ENCODE data around the gene GYPE.
"Not testable (repeated sequence)": the region's sequence is repeated elsewhere in the genome, so short reads cannot be mapped to it uniquely, and the experiment has no call there.

GYPE gene

DNA sequence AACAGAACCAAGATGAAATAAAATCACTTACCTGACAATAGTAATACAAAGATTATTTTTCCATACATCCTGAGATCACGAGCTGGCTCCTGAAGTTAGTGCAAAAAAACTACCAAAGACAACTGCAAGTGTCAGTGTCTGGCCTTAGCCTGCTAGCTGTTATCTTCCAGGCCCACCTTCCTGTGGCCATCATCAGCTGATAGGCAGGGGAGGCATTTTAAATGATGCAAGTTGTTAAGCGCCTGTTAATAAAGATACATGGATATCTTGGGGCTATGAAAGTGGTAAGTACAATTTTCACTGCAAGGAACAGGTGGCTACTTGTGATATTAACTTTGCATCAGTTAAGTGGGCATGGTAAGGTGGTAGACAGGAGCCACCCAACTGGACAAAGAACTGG lies at the start of gene GYPE:
GYPE (minus strand) TSS at position 120 of the 400 bp plus-strand sequence; CDS start at position 68, 52 bp downstream.
- not testable (repeated sequence) for H3K36me3 Mint-ChIP-seq, H3K9me3 Mint-ChIP-seq, H3K27me3 Mint-ChIP-seq, H3K4me3 Mint-ChIP-seq
- Mint-ChIP-seq H3K27ac (peak within 1 kb of the TSS; percentile 19), H3K4me1 (peaks cover 15% of the 10 kb centered on the region)

- H3K27me3 Mint-ChIP-seq, H3K4me3 Mint-ChIP-seq, H3K4me1 Mint-ChIP-seq, H3K27ac Mint-ChIP-seq, H3K9me3 Mint-ChIP-seq, H3K36me3 Mint-ChIP-seq: not testable (repeated sequence)
Observed at GRCh38 chr4:143951458-143951972, 46.2 kb upstream of the GYPE start.

DNA sequence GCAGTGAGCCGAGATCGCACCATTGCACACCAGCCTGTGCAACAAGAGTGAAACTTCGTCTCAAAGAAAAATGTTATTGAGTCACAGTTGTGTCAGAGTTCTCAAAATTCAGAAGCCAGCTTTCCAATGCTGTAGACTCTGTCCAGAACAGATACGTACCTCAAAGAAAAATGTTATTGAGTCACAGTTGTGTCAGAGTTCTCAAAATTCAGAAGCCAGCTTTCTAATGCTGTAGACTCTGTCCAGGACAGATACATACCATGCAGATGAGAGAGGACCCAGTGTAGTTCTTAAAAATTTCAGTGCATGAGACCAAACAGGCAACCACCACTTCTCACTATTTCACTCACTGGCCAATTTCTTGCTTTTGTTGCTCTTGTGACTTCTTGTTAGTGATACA lies 45.6 kb upstream of the GYPE start:
- H3K27me3 Mint-ChIP-seq, H3K4me1 Mint-ChIP-seq, H3K27ac Mint-ChIP-seq, H3K4me3 Mint-ChIP-seq, H3K36me3 Mint-ChIP-seq, H3K9me3 Mint-ChIP-seq: not testable (repeated sequence)

- H3K27me3 Mint-ChIP-seq = not testable (repeated sequence)
Observed at GRCh38 chr4:143950185-143950584, 44.8 kb upstream of the GYPE start.

DNA sequence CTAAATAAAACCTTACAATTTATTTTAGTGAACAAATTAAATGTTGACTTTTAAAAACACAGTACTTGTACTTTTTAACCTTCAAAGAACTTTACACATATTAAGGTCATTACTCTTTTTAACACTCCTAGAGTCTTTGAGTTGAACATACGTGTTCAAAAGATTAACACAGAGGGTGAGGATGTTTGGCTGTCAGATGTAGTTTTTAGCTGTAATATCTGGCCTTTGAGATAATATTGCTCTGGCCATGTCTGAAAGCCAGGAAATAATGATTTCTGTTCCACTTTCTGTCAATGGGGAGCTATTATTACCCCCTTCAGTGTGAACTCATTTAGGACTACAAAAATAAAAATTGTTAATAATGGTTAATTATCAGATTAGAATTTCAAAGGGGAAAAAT lies 42.1 kb upstream of the GYPE start:
- H3K27ac Mint-ChIP-seq, H3K27me3 Mint-ChIP-seq, H3K4me1 Mint-ChIP-seq: not testable (repeated sequence)

More at GRCh38 chr4:143950185-143950584, 44.8 kb upstream of the GYPE start:
- not testable (repeated sequence) for H3K27ac Mint-ChIP-seq, H3K36me3 Mint-ChIP-seq, H3K9me3 Mint-ChIP-seq, H3K4me1 Mint-ChIP-seq, H3K4me3 Mint-ChIP-seq

DNA sequence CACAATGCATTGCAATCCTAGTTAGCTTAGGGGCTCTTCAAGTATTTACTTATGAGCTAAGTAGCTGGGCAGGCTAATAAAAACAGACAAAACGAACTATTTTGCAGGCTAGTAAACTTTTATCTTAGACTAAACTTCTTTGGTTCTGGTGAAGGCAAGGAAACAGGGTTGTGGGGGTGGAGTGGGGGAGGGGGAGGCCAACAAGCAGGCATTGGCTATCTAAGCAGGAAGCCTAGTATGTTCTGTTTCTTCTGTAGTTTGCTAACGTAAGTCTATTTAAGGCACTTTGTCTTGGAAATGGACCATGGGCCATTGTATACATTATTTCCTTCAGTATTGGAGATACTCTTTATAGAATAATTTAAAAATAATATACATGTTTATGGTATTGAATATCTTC lies 35.3 kb upstream of the GYPE start:
- not testable (repeated sequence) for H3K27ac Mint-ChIP-seq, H3K4me3 Mint-ChIP-seq, H3K9me3 Mint-ChIP-seq, H3K27me3 Mint-ChIP-seq, H3K4me1 Mint-ChIP-seq, H3K36me3 Mint-ChIP-seq

More for the DNA sequence above, 42.1 kb upstream of the GYPE start:
- not testable (repeated sequence) for H3K9me3 Mint-ChIP-seq, H3K4me3 Mint-ChIP-seq, H3K36me3 Mint-ChIP-seq

- no peaks in the 10 kb centered on the region for H3K9me3 Mint-ChIP-seq
- H3K4me1 Mint-ChIP-seq = no peaks in the 10 kb centered on the region
- H3K27me3 Mint-ChIP-seq = no peaks in the 10 kb centered on the region
- H3K27ac Mint-ChIP-seq = no peak overlapping the region
- no peaks in the 10 kb centered on the region for H3K36me3 Mint-ChIP-seq
- no peak overlapping the region for H3K4me3 Mint-ChIP-seq
Observed at GRCh38 chr4:143939528-143939927, 34.2 kb upstream of the GYPE start.

DNA sequence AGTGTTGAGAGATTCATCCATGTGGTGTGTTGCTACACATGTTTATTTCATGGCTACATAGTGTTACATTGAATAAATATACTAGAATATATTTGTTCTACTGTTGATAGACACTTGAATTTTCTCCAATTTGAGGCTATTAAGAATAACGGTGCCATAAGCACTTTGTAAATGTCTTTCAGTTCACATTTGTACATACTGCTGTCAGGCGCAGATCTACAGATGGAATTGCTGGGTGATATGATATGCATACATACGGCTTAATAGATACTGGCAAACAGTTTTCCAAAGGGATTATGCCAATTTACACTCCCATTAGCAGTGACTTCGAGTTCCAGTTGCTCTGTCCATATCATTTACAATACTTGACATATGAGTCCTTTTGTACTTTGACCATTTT lies 33.5 kb upstream of the GYPE start:
- not testable (repeated sequence) for H3K27me3 Mint-ChIP-seq, H3K4me3 Mint-ChIP-seq, H3K9me3 Mint-ChIP-seq, H3K36me3 Mint-ChIP-seq, H3K4me1 Mint-ChIP-seq, H3K27ac Mint-ChIP-seq

- no peak overlapping the region for H3K4me3 Mint-ChIP-seq
- H3K27ac Mint-ChIP-seq = no peak overlapping the region
- H3K27me3 Mint-ChIP-seq = no peaks in the 10 kb centered on the region
- no peaks in the 10 kb centered on the region for H3K9me3 Mint-ChIP-seq
- H3K36me3 Mint-ChIP-seq = no peaks in the 10 kb centered on the region
- H3K4me1 Mint-ChIP-seq = no peaks in the 10 kb centered on the region
Observed at GRCh38 chr4:143921181-143921580, 15.8 kb upstream of the GYPE start.

- H3K4me1 Mint-ChIP-seq, H3K36me3 Mint-ChIP-seq, H3K27me3 Mint-ChIP-seq, H3K4me3 Mint-ChIP-seq, H3K27ac Mint-ChIP-seq, H3K9me3 Mint-ChIP-seq: not testable (repeated sequence)
Observed at GRCh38 chr4:143916485-143916884, 11.1 kb upstream of the GYPE start.

DNA sequence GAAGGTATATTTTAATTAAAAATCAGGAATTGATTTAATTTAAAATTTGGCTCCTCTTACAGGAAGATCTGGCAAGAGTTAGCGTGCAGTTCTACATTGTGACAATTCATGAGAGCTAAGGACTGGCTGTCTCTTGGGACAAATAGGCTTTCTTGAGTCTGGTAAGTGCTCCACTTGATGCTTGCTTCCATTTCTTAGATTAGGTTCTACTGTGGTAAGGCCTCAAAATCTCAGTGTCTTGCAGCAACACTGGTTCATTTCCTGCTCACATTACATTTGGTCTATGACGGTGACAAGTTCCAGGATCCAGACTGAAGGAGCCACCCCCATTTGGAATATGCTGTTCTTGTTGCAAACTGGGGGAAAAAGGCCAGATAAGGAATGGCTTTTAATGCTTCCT lies 7.1 kb upstream of the GYPE start:
- not testable (repeated sequence) for H3K36me3 Mint-ChIP-seq, H3K27me3 Mint-ChIP-seq, H3K9me3 Mint-ChIP-seq, H3K27ac Mint-ChIP-seq, H3K4me3 Mint-ChIP-seq
- H3K4me1 Mint-ChIP-seq = peaks cover 18% of the 10 kb centered on the region

- H3K4me3 Mint-ChIP-seq = peak overlapping the region; percentile 80
- H3K4me1 Mint-ChIP-seq = peaks cover 18% of the 10 kb centered on the region
- H3K9me3 Mint-ChIP-seq, H3K27me3 Mint-ChIP-seq, H3K36me3 Mint-ChIP-seq: not testable (repeated sequence)
- peak overlapping the region; percentile 51 for H3K27ac Mint-ChIP-seq
Observed at GRCh38 chr4:143911528-143912417, 6.4 kb upstream of the GYPE start.

- not testable (repeated sequence) for H3K36me3 Mint-ChIP-seq, H3K27ac Mint-ChIP-seq
- peak overlapping the region; percentile 74 for H3K4me3 Mint-ChIP-seq
Observed at GRCh38 chr4:143910906-143911305, 5.5 kb upstream of the GYPE start.

DNA sequence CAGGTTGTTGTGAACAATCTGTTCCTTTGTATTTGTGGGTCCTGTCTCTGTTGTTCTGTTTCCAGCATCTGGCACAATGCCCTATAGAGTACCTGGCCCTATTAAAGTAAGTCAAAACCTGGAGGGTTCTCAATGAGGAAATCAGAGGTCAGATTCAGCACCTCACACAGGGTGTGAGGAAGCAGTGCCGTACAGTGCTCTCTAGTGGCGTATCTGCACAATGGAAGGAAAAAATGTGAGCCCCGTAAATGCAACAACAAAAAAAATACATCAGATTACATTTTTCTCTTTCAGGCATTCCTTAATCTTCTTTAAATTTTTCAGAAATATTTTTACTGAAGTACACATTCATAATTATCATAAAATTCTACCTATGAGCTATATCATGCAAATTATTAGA lies 2.5 kb upstream of the GYPE start:
- H3K4me1 Mint-ChIP-seq = peaks cover 18% of the 10 kb centered on the region
- not testable (repeated sequence) for H3K9me3 Mint-ChIP-seq, H3K27me3 Mint-ChIP-seq, H3K4me3 Mint-ChIP-seq, H3K36me3 Mint-ChIP-seq, H3K27ac Mint-ChIP-seq

More at GRCh38 chr4:143910906-143911305, 5.5 kb upstream of the GYPE start:
- peaks cover 18% of the 10 kb centered on the region for H3K4me1 Mint-ChIP-seq
- not testable (repeated sequence) for H3K9me3 Mint-ChIP-seq, H3K27me3 Mint-ChIP-seq

- H3K36me3 Mint-ChIP-seq, H3K27ac Mint-ChIP-seq, H3K27me3 Mint-ChIP-seq, H3K4me3 Mint-ChIP-seq, H3K4me1 Mint-ChIP-seq, H3K9me3 Mint-ChIP-seq: not testable (repeated sequence)
Observed at GRCh38 chr4:143904431-143904830, 928 bp downstream of the GYPE start.

GRCh38 chr4:143890323-143890722 lies 15.0 kb downstream of the GYPE start:
- H3K9me3 Mint-ChIP-seq, H3K27me3 Mint-ChIP-seq, H3K4me1 Mint-ChIP-seq, H3K27ac Mint-ChIP-seq, H3K4me3 Mint-ChIP-seq, H3K36me3 Mint-ChIP-seq: not testable (repeated sequence)

DNA sequence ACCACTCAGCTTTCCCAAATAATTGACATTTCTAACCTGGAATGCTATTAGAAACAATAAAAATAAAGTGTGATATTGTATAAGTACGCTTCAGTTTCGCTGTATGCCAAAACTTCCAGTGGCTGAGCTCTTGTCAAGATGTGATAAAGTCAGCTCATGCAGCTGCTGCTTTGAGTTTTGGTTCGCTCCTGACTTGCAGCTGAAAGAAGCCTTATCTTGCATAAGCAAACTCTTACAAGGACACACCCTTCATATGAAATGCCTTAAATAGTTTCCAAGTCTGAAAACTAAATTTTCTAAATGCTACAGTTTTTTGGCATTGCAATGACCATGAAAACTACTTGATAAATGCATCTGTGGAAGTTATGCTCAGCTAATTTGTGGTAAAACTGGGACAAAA lies 17.2 kb downstream of the GYPE start:
- not testable (repeated sequence) for H3K9me3 Mint-ChIP-seq, H3K4me3 Mint-ChIP-seq, H3K36me3 Mint-ChIP-seq, H3K27ac Mint-ChIP-seq, H3K4me1 Mint-ChIP-seq, H3K27me3 Mint-ChIP-seq

Measured in activated naive CD4-positive, alpha-beta T cell treated with anti-CD3 and anti-CD28 coated beads, Interleukin-2, amount 50 U/mL, for 24 hours (primary cell).